MM.1S (cell line): ENCODE results near the gene TRPC6.

Experiments
- EZH2 ChIP-seq: fragments of 300-600 bp; sonication (generic); optimal IDR thresholded peaks from 2 replicates; pipeline ENCODE3; 2017; ENCODE audit warnings: low read depth, mild to moderate bottlenecking, antibody characterized with exemption, low read length, mixed read lengths
- TF ChIP-seq, protein P1 (sequence below): fragments of 300-600 bp; sonication (generic); IDR thresholded peaks from 2 replicates; pipeline ENCODE4 v1.5.1; 2016; ENCODE audit warnings: antibody characterized with exemption, low read length, mixed read lengths

GRCh38 chr11:101497291-101497690, 86.5 kb downstream of the TRPC6 start:
- TF ChIP-seq, protein P1, sequence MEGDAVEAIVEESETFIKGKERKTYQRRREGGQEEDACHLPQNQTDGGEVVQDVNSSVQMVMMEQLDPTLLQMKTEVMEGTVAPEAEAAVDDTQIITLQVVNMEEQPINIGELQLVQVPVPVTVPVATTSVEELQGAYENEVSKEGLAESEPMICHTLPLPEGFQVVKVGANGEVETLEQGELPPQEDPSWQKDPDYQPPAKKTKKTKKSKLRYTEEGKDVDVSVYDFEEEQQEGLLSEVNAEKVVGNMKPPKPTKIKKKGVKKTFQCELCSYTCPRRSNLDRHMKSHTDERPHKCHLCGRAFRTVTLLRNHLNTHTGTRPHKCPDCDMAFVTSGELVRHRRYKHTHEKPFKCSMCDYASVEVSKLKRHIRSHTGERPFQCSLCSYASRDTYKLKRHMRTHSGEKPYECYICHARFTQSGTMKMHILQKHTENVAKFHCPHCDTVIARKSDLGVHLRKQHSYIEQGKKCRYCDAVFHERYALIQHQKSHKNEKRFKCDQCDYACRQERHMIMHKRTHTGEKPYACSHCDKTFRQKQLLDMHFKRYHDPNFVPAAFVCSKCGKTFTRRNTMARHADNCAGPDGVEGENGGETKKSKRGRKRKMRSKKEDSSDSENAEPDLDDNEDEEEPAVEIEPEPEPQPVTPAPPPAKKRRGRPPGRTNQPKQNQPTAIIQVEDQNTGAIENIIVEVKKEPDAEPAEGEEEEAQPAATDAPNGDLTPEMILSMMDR = no peak
- no peak for TF ChIP-seq EZH2
